HG03039 (cell line): ENCODE data around the gene POU2F1.

Experiments
- ATAC-seq: cut with Tn5 transposase; IDR thresholded peaks from one replicate; pipeline ENCODE4 v1.9.1; 2021; ENCODE audit warnings: mild to moderate bottlenecking, moderate library complexity; ENCODE audit not compliant: unreplicated experiment

Gene POU2F1

DNA sequence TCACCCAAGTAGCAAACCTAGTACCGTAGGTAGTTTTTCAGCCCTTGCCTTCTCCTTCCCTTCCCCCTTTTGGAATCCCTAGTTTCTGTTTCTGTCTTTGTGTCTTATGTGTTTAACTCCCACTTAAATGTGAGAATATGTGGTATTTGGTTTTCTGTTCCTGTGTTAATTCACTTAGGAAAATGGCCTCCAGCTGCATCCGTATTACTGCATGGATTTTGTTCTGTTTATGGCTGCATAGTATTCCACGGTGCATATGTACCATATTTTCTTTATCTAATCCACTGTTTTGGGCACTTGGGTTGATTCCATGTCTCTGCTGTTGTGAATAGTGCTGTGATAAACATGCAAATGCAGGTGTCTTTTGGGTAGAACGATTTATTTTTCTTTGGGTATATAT, 138.6 kb downstream of the POU2F1 start:
- no peak for ATAC-seq

DNA sequence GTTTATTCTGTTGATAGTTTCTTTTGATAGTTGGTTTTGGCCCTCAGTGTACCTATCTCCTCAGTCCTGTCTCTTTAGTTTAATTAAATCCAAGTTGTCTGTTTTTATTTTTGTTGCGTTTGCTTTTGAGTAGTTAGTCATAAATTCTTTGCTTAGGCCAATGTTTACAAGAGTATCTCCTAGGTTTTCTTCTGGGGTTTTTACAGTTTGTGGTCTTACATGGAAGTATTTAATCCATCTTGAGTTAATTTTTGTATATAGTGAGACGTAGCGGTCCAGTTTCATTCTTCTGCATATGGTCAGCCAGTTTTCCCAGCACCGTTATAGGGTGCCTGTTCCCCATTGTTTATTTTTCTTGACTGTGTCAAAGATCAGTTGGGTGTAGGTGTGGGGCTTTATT, 139.4 kb downstream of the POU2F1 start:
- ATAC-seq, result no peak

DNA sequence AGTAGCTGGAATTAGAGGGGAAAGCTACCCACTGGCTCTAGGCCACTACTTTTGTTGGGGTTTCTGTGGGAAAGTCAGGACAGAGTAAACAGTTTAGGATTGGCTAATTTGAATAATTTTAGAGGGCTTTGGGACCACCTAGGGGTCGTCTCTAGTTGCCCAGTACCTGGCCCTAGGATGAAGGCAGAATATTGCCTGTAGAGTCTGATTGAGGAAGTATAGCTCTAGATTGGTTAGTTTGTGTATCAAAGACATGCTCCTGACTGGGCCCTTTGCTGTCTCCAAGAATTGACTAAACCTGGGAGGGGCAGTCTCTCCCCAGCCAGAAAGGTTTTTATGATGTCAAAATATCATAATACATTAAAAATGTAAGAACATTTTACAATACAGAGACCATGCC, 142.0 kb downstream of the POU2F1 start:
- no peak for ATAC-seq

DNA sequence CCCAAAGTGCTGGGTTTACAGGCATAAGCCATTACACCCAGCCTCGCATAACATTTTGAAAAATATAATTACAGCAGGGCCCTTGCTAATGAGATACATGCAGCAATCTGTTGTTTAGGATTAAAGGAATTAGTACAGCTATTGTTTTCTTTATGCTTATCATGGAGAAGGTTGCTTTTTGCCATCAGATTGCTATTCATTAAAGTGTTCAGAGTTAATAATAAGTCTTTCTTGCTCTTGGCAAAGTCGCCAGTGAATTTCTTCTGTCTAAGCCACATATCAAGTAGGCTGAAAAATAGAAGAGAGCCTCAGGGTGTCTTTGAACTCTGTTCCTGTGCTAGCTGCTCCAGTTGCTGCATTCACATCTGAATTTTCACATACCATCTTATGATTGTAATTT, 144.1 kb downstream of the POU2F1 start:
- ATAC-seq, result no peak

DNA sequence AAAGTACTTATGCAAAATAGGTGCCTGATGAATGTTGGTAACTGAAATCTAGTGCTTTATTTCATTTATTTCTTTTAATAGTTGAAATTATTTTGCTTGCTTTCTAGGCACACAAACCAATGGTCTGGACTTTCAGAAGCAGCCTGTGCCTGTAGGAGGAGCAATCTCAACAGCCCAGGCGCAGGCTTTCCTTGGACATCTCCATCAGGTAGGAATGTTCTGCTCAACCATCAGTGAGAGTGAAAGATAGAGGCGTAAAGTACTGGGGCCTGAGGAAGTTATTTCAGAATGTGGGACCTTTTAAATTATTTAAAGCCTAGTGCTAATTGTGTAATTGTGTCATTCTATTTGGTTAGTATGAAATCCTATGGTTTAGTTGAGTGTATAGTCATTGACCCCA, 144.7 kb downstream of the POU2F1 start:
- ATAC-seq, result no peak

DNA sequence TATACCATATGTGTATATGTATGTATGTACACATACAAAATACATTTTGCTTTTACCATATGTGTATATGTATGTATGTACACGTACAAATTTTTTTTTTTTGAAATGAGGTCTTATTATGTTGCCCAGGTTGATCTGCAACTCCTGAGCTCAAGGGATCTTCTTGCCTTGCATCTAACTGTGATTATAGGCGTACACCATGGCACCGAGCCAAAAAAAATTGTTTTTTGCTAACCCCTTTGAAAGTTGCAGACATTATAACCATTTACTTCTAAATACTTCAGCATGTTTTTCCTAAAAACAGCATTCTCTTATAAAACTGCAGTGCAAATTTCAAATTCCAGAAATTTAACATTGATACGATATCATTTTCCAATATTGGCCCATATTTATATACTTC, 147.0 kb downstream of the POU2F1 start:
- ATAC-seq, result no peak

DNA sequence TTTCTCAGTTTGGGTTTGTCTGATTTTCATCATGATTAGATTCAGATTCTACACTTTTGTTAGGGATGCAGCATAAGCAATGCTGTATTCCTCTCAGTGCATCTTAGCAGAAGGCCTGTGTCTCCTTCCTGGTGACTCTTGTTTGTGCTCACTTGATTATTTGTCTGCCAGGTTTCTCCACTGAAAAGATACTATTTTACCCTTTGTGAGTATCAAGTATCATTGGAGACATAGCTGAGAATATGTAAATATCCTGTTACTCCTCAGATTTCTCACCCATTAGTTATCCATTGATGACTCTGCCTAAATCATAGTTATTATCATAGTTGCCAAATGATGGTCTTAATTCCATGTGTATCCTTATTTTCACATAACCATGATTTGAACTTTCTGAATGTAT, 148.5 kb downstream of the POU2F1 start:
- no peak for ATAC-seq

DNA sequence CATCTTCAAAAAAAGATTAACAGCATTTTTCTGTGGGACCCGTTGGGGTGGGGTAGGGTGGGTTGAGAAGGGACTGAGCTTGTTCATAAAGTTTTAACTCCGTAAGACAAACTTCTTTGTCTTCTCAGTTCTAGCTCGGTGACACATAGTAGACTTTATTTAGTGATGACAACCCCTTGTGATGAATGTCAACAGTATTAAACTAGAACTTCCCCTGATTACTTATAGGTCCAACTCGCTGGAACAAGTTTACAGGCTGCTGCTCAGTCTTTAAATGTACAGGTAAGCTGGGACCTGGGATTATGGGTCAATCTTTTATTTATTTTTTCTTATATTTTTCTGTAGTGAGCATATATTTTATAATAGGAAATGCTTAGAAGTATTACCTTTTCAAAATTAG, 149.2 kb downstream of the POU2F1 start:
- no peak for ATAC-seq

DNA sequence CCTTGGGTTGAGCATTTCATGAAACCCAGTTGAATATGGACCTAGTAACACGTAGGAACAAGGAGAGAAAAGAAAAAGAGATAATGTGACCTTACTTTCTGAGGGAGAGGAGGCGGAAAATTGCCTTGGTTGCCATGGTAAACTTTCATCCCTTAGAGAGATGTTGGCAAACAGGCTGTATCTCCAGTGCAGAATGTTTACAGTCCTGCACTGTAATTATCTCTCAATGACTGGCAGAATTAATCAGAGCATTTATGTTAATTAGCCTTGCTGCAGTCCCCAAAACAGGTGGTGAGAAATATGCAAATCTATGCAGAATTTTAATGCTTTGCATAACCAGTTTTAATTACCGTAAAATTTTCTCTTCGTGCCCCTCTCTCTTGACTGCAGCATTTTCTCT, 150.3 kb downstream of the POU2F1 start:
- no peak for ATAC-seq

DNA sequence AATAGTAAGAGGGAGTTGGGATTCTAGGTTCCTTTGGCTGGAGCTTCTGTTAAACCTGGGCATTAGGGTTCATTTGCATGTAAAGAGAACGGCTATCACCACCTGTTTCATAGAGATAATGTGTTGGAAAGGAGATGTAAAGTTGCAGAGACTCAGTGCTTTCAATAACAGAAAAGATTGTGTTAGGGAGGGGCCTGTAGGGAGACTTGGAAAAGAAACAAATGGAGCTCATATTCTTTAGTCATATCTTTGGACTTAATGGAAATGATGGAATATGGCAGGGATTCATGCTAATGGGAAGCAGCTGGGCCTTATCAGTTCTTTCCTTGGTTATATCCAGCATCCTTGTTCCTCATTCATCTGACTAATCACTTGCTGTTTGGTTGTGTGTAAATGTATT, 152.7 kb downstream of the POU2F1 start:
- no peak for ATAC-seq

DNA sequence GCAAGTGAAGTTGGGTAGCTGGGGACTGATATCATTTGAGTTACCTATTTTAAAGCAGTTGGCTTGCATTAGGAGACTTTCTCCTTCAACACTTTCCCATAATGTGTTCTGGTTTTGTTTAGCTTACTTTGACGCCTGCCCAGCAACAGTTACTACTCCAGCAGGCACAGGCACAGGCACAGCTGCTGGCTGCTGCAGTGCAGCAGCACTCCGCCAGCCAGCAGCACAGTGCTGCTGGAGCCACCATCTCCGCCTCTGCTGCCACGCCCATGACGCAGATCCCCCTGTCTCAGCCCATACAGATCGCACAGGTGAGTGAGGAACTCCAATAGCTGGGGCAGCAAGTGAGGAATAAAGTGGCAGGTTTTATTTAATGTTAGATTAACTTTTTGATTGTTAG, 153.3 kb downstream of the POU2F1 start:
- ATAC-seq, result no peak

DNA sequence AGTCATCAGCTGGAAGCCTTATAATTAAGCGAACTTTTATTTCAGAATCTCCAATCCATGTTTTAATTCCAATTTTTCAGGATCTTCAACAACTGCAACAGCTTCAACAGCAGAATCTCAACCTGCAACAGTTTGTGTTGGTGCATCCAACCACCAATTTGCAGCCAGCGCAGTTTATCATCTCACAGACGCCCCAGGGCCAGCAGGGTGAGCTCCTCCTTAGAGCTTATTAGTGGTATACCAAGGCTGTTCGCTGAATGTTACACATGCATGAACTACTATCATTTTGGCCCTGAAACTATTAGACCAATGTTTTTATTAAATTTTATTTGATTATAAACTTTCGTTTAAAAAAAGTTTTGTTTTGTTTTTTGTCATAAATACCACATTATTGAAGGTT, 155.3 kb downstream of the POU2F1 start:
- no peak for ATAC-seq

DNA sequence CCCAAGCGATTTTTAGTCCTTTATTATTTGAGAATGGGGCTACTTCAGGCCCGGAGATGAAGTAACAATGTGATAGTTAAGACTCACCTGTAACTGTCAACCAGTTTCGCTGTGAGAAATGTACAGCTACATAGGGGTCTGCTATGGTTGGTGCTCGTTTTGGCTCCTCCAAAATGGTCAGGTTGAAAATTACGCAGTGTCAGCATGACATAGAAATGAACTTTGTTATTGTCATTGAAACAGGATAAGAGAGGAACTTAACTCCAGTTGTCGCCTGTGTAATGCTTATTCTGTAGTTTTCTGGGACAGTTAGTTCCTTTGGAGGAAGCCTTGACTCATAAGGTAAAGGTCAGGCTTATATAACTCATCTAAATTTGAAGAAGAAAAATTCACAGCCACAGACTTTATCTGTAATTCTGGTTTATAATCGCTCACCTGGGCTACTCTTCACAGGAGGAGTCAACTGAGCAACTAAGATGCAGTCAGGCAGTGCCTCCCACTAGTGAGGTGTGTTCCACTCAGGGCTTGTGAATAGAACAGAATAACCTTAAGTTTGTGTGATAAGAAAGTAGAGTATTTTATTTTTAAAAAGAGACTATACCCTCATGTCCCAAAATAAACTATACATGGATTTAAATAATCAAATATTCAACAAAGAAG, 166.7 kb downstream of the POU2F1 start:
- no peak for ATAC-seq

DNA sequence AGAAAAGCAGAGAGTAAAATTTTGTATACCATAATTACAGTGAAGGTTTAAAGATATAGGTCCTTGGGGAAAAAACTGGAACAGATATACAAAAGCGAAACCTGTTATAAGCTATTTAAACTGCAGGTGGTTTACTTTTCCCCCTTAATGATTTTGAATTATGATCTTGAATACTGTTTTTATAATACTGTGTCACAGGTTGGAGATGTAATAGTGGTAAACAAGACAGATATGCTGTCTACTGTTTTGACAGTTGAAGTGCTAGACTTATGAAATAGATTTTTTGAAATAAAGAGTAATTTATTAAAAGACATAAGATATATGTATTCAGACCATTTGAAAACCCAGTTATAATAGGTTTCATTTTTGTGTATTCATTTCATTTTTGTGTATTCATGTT, 168.3 kb downstream of the POU2F1 start:
- ATAC-seq, result no peak

DNA sequence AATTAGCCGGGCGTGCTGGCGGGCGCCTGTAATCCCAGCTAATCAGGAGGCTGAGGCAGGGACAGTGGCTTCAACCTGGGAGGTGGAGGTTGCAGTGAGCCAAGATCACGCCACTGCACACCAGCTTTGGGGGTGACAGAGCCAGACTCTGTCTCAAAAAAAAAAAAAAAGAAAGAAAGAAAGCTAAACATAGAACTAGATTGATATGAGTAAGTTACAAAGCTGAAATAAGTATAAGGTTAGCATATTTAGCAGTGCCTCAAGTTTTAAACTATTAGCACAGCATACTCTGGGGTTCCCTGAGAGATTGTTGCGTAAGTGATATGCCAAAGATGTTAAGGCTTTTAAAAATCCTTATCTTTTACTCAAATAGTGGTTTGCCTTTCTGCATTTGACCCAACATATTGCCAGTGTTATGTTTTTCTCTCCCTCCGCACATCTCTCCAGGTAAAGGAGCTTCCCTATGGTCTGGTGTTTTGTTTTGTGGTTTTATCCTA, 171.6 kb downstream of the POU2F1 start:
- no peak for ATAC-seq

DNA sequence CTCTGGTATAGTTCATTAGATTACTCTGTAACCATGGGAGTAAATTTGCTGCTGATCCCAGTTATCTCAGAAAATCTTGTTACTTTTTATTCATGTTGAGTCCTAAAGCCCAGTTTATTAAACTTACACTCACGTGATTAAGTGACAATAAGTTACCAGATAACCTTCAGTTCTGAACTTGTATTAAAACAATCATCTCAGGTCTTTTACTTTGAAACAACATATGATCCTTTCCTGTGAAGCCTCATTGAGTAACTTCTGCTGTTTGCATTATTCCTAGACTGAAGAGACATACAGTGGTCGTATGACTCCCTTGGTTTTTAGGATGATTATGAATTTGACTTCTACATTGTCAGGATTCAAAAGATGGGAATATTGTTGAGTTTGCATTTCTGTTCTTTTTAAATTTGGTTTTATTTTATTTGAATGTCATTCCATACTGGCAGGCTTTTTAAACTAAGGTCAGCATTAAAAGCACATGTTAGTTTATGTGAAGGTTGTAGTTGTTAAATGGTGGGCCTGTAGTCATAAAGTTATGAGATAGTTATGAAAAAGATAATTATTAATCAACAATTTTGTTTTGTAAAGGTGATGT, 179.8 kb downstream of the POU2F1 start:
- ATAC-seq, result no peak

DNA sequence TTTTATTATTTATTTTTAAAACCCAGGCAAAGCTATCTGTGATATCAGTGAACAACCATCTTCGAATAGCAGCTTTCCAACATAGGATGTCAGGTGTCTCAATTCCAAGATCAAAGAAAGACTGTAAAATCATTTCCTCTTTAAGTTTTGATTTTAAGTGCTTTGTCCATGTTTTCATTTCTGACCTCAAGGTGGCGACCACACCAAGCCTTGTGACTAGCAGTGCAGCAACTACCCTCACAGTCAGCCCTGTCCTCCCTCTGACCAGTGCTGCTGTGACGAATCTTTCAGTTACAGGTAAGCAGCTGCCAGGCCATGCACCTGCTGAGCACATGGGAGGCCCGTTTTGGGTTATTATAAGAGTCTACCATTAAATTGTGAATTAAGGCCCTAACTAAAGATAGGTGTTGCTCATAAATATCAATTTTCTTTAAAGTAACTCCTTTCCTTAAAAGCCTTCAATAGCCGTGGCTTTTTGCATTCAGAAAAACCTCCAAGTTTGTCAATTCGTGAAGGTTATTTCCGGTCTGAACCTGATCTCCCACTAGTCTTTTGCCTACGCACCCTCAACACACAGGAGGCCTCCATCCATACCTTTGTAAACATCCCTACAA, 180.7 kb downstream of the POU2F1 start:
- ATAC-seq, result peak; percentile 61

DNA sequence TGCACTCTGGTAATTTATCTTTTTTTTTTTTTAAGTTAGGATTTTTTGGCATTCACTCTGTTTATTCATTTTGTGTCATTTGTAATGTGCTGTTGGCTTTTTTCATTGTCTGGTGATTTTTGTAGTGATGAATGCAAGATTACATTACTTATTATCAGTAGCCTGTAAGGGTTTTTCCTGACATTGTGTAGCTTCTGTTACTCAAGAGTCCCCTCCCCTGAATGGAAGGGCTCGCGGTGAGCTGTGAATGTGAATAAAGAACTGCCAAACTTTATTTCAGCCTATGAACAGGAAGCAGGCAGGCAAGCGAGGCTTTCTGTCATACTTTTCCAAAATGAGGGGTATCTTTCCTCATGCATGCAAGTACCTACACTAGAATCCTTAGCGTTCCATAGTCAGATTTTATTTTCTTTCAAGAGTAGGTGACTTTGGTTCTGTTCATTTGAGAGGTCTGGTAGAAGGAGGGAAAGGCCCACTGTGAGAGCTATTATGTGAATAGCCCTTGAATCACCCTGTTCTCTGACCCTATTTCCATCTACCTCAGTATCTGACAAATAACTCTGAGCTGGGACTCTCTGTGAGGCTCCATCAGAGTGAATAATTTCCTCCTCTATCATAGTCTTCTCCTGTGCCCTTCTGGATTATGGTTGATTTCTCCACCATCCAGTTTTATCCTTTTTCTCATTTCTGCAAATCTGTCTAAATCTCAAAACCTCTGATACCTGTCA, 183.6 kb downstream of the POU2F1 start:
- ATAC-seq, result no peak

DNA sequence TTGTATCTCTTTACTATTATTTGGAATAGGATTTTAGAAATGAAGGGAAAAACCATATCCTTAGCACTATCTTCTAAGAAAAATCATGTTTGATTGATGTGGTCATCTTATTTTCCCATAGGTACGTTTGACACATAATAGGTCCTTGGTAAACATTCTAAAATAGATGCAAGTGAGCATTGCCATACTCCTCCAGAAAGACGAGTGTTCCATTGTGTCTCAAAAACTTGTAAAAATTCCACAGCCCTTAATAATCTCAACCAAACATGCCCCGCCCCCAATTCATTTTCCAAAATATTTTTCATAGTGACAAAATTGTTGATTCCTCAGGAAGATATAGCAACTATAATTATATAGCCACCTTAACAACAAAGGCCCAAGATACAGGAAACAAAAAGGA, 184.2 kb downstream of the POU2F1 start:
- ATAC-seq, result no peak

DNA sequence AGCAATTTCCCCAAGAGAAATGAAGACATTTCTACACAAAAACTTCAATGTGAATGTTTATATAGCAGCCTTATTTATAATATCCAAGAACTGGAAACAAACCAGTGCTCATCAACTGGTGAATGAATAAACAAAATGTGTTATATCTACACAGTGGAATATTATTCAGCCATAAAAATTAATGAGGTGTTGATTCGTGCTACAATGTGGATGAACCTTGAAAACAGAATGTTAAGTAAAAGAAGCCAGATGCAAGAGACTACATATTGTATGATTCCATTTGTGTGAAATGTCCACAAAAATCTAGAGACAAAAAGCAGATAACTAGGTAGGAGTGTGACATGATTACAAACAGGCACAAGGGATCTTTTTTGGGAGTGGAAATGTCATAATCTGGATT, 187.7 kb downstream of the POU2F1 start:
- no peak for ATAC-seq

DNA sequence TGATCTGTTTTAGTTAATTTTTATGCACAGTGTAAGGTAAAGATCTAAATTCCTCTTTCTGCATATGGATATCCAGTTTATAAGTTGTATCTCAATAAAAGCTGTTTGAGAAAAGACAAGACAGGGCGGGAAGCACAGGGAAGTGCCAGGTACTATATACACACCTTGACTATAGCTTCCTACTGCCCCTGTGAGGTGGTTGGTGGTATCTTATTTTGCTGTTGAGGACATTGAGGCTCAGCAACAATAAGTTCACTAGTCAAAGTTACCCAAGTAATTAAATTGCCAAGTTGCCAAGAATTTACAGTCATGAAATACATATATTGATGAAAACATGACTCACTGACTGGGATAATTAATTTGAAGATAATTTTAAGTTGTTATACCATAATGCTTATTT, 188.5 kb downstream of the POU2F1 start:
- ATAC-seq, result no peak

DNA sequence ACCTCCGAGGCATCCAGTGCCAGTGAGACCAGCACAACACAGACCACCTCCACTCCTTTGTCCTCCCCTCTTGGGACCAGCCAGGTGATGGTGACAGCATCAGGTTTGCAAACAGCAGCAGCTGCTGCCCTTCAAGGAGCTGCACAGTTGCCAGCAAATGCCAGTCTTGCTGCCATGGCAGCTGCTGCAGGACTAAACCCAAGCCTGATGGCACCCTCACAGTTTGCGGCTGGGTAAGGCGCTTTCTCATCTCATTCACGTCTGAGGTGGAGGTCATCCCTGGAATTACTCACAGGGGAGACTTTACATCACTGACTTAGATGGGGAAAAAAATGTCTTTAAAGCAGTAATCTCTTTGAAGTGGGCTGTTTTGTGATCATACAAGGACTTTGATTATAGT, 191.4 kb downstream of the POU2F1 start:
- ATAC-seq, result no peak
